Brain pericyte (primary cell): Measurements from ENCODE around the gene ALDH5A1.

Experiments
- DNase-seq: peaks from one replicate; pipeline ENCODE4 v3.0.0-alpha.2; 2012; ENCODE audit warnings: low read depth, low spot score

ALDH5A1 gene

GRCh38 chr6:24565196-24565595, 70.4 kb downstream of the ALDH5A1 start:
- no peak for DNase-seq

- DNase-seq: no peak
Measured at GRCh38 chr6:24566020-24566767, 71.4 kb downstream of the ALDH5A1 start.

GRCh38 chr6:24568683-24569082, 73.9 kb downstream of the ALDH5A1 start:
- DNase-seq: no peak

GRCh38 chr6:24569811-24570210, 75.0 kb downstream of the ALDH5A1 start:
- no peak for DNase-seq

- DNase-seq: no peak
Measured at GRCh38 chr6:24571361-24571760, 76.6 kb downstream of the ALDH5A1 start.

GRCh38 chr6:24574809-24575208, 80.0 kb downstream of the ALDH5A1 start:
- DNase-seq: no peak

GRCh38 chr6:24576447-24576846, 81.7 kb downstream of the ALDH5A1 start:
- DNase-seq: no peak

GRCh38 chr6:24581084-24581669, 86.4 kb downstream of the ALDH5A1 start:
- no peak for DNase-seq

GRCh38 chr6:24583463-24584381, 89.0 kb downstream of the ALDH5A1 start:
- no peak for DNase-seq

- DNase-seq: no peak
Measured at GRCh38 chr6:24584382-24584720, 89.6 kb downstream of the ALDH5A1 start.
